CD4-positive, alpha-beta T cell treated with Interleukin-12 subunit alpha and Interleukin-12 subunit beta, for 1 hour (primary cell): ENCODE data around the gene WLS.

Source experiments
- DNase-seq: peaks from one replicate; pipeline ENCODE4 v3.0.0-alpha.2; 2020

Gene WLS

DNA sequence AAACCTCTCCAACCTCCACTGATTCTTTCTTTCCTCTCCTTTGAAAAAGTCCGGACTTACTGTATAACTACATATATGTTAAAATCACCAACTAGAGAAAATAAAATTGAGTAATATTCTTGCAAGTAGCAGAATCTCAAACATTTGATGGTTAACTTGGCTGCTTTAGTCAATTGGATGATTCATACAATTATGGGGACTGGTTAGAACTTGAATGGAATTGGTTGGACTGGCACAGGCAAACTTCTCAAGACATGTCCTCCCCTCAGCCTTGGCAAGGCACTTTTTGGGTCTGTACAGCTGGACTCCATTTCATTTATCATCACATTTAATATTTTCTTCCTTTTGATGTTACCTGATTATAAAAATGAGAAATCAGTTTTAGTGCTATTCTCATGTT, 6.5 kb downstream of the WLS start:
- DNase-seq, result no peak

- DNase-seq, result no peak
Observed at GRCh38 chr1:68223687-68224086, 8.6 kb downstream of the WLS start.

DNA sequence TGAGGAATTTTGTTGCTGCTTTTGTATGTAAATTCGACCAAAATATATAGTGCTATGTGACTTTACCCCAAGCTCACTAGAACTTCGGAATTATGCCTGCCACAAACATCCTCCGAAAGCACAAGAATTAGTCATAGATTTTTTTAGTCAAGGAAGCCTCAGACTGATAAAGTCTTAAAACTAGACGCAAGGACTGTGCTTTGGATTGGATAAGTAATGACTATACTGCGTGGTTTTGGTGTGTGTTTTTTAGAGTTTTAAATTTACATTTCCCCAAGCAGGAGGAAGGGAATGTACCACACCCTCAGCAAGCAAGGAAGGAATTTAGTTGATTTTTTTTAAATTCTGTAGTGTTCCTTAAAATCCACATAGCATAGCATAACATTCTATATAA, 10.3 kb downstream of the WLS start:
- DNase-seq, result no peak

GRCh38 chr1:68221001-68221979, 11.0 kb downstream of the WLS start:
- no peak for DNase-seq

DNA sequence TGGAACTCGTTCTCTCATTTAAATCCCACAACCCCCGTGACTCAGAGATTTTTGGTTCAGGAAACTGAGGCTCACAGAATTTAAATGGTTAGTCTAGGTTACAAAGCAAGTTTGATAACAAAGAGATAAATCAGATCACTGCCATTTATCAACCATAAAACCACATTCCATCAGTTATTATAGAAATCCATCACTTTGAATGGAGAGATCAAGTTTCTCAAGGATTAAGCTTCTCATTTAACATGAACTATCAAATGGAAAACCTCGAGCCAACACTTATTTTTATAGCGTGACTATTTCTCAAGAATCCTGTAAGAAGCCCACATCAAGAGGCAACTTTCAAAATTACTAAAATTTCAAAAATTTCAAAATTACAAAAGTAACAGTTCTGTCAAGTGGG, 11.9 kb downstream of the WLS start:
- no peak for DNase-seq

GRCh38 chr1:68218490-68218889, 13.8 kb downstream of the WLS start:
- DNase-seq, result no peak

DNA sequence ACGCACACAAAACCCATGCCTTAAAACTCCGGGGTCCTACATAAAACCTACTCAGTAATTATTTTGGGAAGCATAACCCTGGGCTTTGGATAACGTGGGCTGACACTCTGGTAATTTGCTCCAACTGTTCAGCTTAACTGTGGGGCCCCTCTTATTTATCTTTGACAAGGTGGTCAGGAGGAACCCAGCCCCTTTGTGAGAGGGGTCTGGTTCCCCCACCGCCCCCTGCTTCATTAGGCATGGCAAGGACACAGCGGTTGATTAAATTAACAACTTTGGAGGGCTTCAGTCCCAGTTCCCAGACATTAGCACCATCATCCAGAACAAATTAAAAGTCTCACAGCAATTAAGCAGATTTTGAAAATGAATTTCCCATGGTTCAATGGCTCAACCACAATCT, 14.7 kb downstream of the WLS start:
- no peak for DNase-seq

- DNase-seq, result no peak
Observed at GRCh38 chr1:68217060-68217554, 15.2 kb downstream of the WLS start.

DNA sequence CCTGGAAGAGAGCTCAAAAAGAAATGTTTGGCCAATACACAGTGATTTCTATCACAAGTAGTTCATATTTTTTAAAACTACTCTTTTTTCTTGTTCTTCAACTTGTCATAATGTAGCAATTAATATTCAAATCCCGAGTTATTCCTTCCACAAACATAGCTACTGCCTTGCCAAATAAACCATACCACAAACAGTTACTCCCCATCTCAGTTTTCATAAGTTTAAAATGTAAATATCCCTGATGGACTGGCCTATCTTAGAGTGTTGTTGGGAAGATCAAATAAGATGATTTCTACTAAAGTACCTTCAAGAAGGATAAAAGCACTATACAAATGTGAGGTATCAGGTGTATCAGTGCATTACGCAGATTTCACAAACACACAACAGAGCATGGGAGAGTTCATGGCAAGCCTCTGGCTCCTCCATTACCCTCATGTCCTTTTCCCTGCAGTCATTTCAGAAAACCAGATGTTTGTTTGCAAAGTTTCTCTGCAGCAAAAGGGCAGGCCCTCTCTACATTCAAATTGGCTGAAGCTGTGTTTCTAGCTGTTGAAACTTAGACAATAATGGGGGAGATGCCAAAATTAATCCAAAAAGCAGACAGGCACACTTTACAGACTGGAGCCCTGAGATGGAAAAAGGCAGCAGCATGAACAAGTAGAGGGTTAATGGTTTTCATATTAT, 16.1 kb downstream of the WLS start:
- no peak for DNase-seq

DNA sequence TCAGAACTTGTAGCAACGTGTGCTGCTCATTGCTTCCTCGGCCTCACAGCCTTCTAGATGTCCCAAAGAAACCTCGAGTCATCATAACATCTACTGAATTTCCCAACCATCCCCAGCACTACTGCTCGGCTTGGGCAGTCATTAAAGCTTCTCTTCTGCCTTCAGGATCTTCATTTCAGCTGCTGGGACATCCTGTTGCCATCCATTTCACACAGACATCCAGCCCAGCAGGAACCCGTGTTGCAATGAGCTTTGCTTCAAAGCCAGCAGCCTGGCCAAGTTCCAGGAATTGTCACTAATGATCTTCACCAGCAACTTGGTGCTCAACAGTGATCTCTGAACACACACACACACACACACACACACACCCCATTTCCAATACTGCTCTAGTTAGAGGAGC, 18.5 kb downstream of the WLS start:
- no peak for DNase-seq

- no peak for DNase-seq
Observed at GRCh38 chr1:68211761-68212380, 20.5 kb downstream of the WLS start.

DNA sequence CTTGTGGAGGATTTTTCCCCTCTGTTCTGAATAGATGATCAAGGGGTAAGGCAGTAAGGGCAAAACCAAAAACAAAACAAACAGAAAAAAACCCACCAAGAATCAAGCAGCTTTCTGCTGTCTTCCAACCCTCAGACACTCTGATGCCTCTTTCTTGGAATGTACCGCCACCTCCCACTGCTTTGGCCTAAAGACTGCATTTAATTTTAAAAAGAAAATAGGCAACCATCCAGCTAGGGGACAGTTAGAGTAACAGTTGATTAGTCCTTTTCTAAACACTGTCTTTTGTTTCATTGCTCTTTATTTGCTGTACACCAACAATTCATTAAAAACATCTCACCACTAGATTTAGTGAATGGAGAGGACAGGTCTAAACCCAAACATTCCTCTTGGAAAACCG, 21.5 kb downstream of the WLS start:
- DNase-seq, result no peak

DNA sequence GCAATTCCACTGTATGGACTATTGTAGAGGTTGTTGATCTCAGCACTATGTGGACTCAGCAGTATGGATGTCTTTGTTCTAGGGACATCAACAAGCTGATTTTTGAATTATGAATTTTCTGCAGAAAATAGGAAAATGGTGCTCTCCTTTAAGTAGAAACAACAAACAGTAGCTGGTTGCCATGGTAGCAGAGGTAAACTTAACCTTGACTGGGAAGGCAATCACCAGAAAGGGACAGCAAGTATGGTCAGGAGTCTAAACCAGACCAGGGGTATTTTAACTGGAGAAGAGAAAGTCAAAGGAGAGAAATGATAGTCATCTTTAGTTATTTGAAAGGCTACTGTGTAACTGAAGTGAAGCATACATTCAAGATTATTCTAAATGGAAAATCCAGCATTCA, 22.3 kb downstream of the WLS start:
- DNase-seq, result no peak

DNA sequence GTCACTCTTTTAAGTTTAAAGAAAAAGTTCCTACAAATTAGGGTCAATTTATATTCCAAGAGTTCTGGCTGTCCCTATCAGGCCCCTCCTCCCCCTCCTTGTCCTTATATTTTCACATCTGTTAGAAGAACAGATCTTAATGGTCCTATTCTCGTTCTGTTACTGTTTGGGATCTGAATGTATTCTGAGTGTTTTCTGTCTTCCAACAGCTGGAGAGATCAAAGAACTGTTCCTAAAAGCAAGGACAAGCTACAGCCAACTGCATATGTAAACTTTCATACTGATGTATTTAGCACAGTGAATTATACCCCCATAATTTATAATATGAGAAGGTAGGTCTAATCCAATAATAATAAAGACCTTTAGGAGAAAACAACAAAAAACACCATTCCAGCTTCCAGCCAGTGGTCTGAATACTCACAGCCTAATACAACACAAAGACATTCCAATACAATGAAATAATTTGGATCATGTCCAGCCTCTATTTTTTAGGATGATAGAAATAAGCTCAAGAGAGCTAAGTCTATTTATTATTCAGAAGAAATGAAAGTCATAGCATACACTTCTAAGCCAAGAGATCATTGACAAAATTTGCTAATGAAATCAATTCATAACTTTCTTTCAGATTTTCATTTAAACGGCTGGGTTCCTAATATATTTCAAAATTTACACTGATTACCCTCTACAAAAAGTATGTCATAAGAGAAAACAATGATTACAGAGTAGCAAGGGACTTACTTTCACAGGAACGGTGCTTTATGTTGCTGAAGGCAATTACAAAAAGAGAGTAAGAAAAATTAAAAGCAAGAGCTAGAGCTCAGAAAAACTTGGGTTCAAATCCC, 25.3 kb downstream of the WLS start:
- DNase-seq, result no peak

DNA sequence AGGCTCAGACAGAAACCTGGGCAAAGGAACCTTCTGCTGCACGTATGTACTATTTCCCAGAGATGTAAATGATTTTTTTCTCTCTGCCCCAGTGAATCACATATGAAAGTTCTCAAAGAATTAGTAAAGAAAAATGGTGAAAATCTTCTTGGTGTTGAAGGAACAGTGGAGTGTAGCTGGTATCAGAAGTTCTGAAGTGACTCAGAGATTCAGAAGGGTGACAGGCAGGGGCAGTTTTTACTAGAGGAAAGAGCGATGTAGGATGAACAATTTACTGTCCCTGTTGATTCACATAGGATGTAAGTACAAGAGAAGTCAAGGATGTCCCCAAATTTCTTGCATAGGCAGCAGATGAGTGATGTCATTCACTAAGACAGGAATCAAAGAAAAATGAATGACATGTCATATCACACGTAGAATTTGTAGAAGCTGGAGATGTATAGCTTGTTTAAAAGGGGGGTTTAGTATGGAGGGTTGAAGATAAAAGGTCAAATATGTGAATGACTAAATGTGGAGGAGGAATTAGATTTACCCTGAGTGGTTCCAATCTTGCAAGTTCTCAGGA, 26.4 kb downstream of the WLS start:
- DNase-seq, result no peak

DNA sequence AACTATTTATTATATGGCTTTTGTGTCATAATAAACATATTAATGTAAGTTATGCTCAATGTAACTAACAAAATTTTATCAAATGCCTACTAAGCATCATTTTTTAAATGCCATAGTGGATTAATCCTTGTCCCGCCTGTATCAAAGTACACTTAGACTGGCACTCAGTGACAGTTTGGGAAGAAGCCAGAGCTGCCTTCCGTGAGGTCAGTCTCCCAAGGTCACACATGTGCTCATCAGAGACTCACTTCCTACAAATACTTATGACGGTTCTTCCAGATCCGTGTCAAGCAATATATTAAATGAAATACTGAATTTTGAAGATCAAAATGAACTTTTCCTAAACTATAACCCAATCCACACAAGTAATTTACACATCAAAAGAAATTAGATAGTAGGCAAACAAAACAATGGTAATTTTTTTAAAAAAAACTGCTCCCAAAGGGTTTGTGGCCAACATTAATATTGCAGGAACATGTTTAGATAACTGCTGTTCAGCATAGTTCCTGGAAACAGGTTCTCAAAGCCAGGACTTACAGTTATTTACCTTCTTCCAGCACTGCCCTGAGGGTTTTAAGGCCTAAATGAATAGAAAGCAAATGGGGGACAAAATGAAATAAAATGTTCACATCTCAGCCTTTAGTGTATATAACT, 27.2 kb downstream of the WLS start:
- DNase-seq, result no peak

DNA sequence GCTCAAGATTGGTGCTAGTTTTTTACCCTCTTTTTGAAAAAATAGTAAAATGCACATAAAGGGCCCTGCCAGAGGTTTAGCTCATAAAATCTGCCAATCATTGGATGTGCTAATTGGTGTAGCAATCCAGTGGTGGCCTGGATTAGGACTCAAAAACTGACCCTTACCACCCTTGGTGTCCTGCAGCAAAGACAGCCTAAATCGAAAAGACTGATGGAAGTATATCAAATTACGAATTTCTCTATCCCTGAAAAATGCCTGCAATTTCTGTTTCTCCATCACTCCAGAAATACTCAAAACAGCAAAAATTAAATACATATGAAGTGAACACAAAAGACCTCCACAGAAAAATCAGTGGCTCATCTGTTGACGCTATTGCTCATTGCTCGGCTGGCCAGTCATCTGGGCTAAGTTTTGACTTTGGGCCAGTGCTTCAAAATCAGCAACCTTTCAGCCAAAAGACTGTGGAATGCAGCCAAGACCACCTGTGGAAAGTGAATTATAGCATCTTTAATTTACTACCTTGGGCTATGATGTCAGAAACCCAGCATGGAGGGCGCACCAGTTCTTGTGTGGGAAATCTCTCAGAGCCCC, 30.0 kb downstream of the WLS start:
- no peak for DNase-seq

DNA sequence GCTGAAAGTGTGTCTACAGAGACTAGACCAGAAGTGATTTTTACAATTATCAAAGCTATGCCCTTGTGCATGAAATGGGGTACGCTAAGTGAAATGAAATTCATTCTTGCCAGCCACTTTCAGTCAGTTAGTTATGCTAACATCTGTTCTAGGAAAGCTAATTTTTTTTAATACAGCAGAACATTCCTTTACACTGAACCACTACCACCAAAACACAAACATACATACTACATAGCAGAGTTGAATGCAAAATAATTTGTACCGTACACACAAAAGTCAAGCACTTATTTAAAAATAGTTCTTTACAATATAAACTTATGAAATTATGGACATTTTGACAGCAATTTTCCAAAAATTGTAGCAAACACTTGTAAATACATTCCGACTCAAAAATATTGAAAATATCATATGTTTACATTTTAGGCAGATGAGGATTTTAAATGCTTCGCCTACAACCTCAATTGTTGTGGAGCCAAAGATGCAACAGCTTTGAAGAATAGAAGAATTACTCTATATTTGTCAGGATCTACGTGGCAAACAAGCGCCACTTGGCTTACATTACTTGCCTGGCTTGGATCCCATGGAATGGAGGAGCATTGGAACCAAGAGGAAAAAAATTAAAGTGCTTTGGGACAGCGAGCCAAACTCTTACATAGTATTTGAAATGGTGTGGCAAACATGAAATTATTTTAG, 30.6 kb downstream of the WLS start:
- DNase-seq, result no peak

DNA sequence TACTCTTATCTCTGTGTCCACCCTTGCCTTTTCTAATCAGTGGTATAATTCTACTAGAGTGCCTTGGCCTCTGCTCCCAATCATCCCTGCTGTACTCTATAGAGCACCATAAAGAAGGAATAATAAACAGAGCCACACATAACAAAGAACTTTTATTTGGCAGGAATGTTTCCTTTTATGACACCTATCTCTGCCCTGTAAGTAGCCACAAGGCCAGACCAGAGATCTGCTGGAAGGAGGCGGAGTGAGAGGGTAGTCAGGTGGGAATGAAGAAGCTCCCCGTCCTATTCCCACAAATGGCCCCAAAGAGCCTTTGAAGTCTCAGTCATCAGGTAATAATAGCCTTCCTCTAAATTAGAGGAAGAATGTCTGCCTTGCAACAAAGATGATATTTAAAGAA, 32.7 kb downstream of the WLS start:
- DNase-seq, result no peak

GRCh38 chr1:68198752-68199151, 33.6 kb downstream of the WLS start:
- no peak for DNase-seq

DNA sequence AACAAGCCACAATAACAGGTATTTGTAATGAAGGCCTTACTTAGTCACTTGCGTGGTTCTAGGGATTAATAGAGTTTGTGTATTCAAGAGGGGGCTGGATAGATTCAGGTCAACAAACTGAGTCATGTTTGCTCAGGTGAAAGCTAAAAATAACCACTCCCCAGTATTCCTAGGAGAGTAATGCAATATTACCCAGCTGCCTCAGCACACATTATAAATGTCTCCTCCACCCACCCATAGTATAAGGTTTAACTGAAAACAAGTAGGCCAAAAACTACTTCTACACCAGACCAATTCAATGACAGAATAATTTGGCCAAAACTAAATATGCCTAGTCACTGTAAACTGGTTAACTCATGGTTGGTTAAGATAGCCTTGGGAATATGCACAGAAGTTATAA, 34.4 kb downstream of the WLS start:
- DNase-seq, result no peak
